H1 (cell line): ENCODE data around the gene DSCAM. TPM values are rescaled to one million over a fixed set of nuclear protein-coding genes. Genes with fewer than 3 reads are reported as not detected.

Experiments
- CTCF ChIA-PET: fragments of 300-600 bp; sonication (Branson Sonifier 250); formaldehyde crosslinking; loops from one replicate; lab custom pipeline; 2021; ENCODE audit not compliant: partially characterized antibody; lab: Charles Lee
- POLR2A ChIA-PET: fragments of 300-600 bp; sonication (Branson Sonifier 250); formaldehyde crosslinking; loops from one replicate; lab custom pipeline; 2021; ENCODE audit warnings: inconsistent platforms; ENCODE audit not compliant: partially characterized antibody; lab: Charles Lee
- DNase-seq, 2 experiments: peaks; one replicate each; pipeline versions ENCODE4 v3.0.0 to v3.0.0-alpha.2; 2010 to 2022; ENCODE audit warnings: low spot score in 2 of 2, low read depth in 1 of 2, mixed read lengths in 1 of 2
- FAIRE-seq: peaks from 2 replicates; lab custom pipeline; 2011; peaks lifted over from hg19 to GRCh38; lab: Jason Lieb, UNC
- H2AFZ ChIP-seq: 2 replicates; pipeline ENCODE4 v1.8.1; 2012; ENCODE audit warnings: low read length, inconsistent platforms
- H2AK5ac ChIP-seq: 2 replicates; pipeline ENCODE4 v1.6.1; 2013; ENCODE audit warnings: low read depth, low read length
- H2BK120ac ChIP-seq: replicated peaks from 2 replicates; pipeline ENCODE3; 2013; ENCODE audit warnings: low read depth, low read length, inconsistent platforms
- H2BK12ac ChIP-seq: 2 replicates; pipeline ENCODE4 v1.6.1; 2013; ENCODE audit warnings: low read depth, low read length
- H2BK15ac ChIP-seq: 2 replicates; pipeline ENCODE4 v1.6.1; 2013; ENCODE audit warnings: low read length
- H2BK20ac ChIP-seq: 2 replicates; pipeline ENCODE4 v1.6.1; 2013; ENCODE audit warnings: low read length
- H2BK5ac ChIP-seq: 2 replicates; pipeline ENCODE4 v1.6.1; 2013; ENCODE audit warnings: low read depth, low read length
- H3K14ac ChIP-seq: 2 replicates; pipeline ENCODE4 v1.6.1; 2013; ENCODE audit warnings: inconsistent platforms; ENCODE audit not compliant: insufficient read length
- H3K18ac ChIP-seq: 2 replicates; pipeline ENCODE4 v1.6.1; 2013; ENCODE audit warnings: low read length; ENCODE audit errors: extremely low read depth
- H3K23ac ChIP-seq: 2 replicates; pipeline ENCODE4 v1.6.1; 2013; ENCODE audit warnings: inconsistent platforms; ENCODE audit not compliant: insufficient read length
- H3K23me2 ChIP-seq: 2 replicates; pipeline ENCODE4 v1.6.1; 2013; ENCODE audit warnings: low read depth, low read length
- H3K27ac ChIP-seq: 2 replicates; pipeline ENCODE4 v1.6.1; 2011; ENCODE audit warnings: low read depth, low read length, inconsistent platforms
- H3K27me3 ChIP-seq, 4 experiments: replicated peaks in 1 of 4; 1 replicate in 1 of 4; 2 replicates in 3 of 4; pipeline versions ENCODE4 v1.6.1 to v1.8.1; 2011 to 2013; ENCODE audit warnings: low read length in 3 of 4, mild to moderate bottlenecking in 3 of 4, inconsistent platforms in 2 of 4, mixed read lengths in 2 of 4, moderate library complexity in 1 of 4; ENCODE audit not compliant: control insufficient read depth in 3 of 4, insufficient read depth in 3 of 4; ENCODE audit errors: extremely low read depth in 1 of 4
- H3K36me3 ChIP-seq, 4 experiments: 2 replicates each; pipeline versions ENCODE4 v1.6.1 to v1.8.1; 2011 to 2013; ENCODE audit warnings: mild to moderate bottlenecking in 4 of 4, low read length in 3 of 4, moderate library complexity in 2 of 4, control low read depth in 1 of 4, inconsistent platforms in 1 of 4; ENCODE audit not compliant: insufficient read depth in 4 of 4, control insufficient read depth in 2 of 4
- H3K4ac ChIP-seq: replicated peaks from 2 replicates; pipeline ENCODE3; 2013; ENCODE audit warnings: low read length, low read depth, mixed read lengths, inconsistent platforms; ENCODE audit not compliant: insufficient read length
- H3K4me1 ChIP-seq, 4 experiments: replicated peaks in 1 of 4; 1 replicate in 1 of 4; 2 replicates in 3 of 4; pipeline versions ENCODE4 v1.6.1 to v1.8.1; 2011 to 2013; ENCODE audit warnings: low read length in 3 of 4, inconsistent platforms in 2 of 4, mixed read lengths in 1 of 4; ENCODE audit not compliant: insufficient read depth in 4 of 4, control insufficient read depth in 3 of 4
- H3K4me2 ChIP-seq, 2 experiments: 2 replicates each; pipeline versions ENCODE4 v1.6.1 to v1.8.1; 2011 to 2013; ENCODE audit warnings: low read depth in 2 of 2, low read length in 2 of 2, control low read depth in 1 of 2, inconsistent platforms in 1 of 2, mild to moderate bottlenecking in 1 of 2; ENCODE audit not compliant: insufficient read depth in 1 of 2
- H3K4me3 ChIP-seq, 4 experiments: fragments of 200-600, 300-600 bp in 1 of 4; sonication (generic), shearing (Covaris generic), sonication (Bioruptor Twin) in 1 of 4; 2 replicates each; pipeline versions ENCODE4 v1.5.1 to v1.8.1; 2011 to 2016; ENCODE audit warnings: low read length in 4 of 4, low read depth in 3 of 4, control low read depth in 2 of 4, inconsistent platforms in 2 of 4, mild to moderate bottlenecking in 2 of 4, mixed read lengths in 1 of 4, moderate library complexity in 1 of 4; ENCODE audit not compliant: insufficient read depth in 2 of 4; ENCODE audit errors: extremely low read depth in 1 of 4
- H3K56ac ChIP-seq: replicated peaks from 2 replicates; pipeline ENCODE3; 2013; ENCODE audit warnings: low read depth, mild to moderate bottlenecking, mixed read lengths, low read length, inconsistent platforms; ENCODE audit not compliant: insufficient read length
- H3K79me1 ChIP-seq: 2 replicates; pipeline ENCODE4 v1.6.1; 2013; ENCODE audit warnings: low read depth, low read length, control low read depth
- H3K79me2 ChIP-seq, 2 experiments: 2 replicates each; pipeline versions ENCODE4 v1.6.1 to v1.8.1; 2012 to 2013; ENCODE audit warnings: low read length in 2 of 2, mild to moderate bottlenecking in 2 of 2, inconsistent platforms in 1 of 2; ENCODE audit not compliant: insufficient read depth in 2 of 2, control insufficient read depth in 1 of 2
- H3K9ac ChIP-seq, 4 experiments: replicated peaks in 1 of 4; 1 replicate in 1 of 4; 2 replicates in 3 of 4; pipeline versions ENCODE4 v1.6.1 to v1.8.1; 2011 to 2013; ENCODE audit warnings: low read depth in 3 of 4, low read length in 3 of 4, control low read depth in 2 of 4, mild to moderate bottlenecking in 2 of 4, moderate library complexity in 2 of 4, inconsistent platforms in 1 of 4; ENCODE audit errors: extremely low read depth in 1 of 4
- H3K9me3 ChIP-seq, 2 experiments: 2 replicates each; pipeline versions ENCODE4 v1.6.1 to v1.8.1; 2012 to 2013; ENCODE audit warnings: mild to moderate bottlenecking in 2 of 2, moderate library complexity in 2 of 2, control low read depth in 1 of 2, inconsistent platforms in 1 of 2, low read depth in 1 of 2, low read length in 1 of 2, mixed read lengths in 1 of 2; ENCODE audit not compliant: insufficient read depth in 2 of 2
- H4K20me1 ChIP-seq, 2 experiments: replicated peaks in 1 of 2; 2 replicates each; pipeline versions ENCODE3 to v1.8.1; 2011 to 2013; ENCODE audit warnings: inconsistent platforms in 2 of 2, low read length in 2 of 2, mild to moderate bottlenecking in 1 of 2; ENCODE audit not compliant: insufficient read depth in 2 of 2, control insufficient read depth in 1 of 2
- H4K5ac ChIP-seq: 2 replicates; pipeline ENCODE4 v1.6.1; 2013; ENCODE audit warnings: low read length, low read depth, mixed read lengths, inconsistent platforms; ENCODE audit not compliant: insufficient read length
- H4K8ac ChIP-seq: 2 replicates; pipeline ENCODE4 v1.8.0; 2013; ENCODE audit warnings: mild to moderate bottlenecking, moderate library complexity, low read length, inconsistent platforms; ENCODE audit not compliant: insufficient read depth; ENCODE audit errors: extremely low read depth
- H4K91ac ChIP-seq: replicated peaks from 2 replicates; pipeline ENCODE3; 2013; ENCODE audit warnings: low read length, mixed read lengths, inconsistent platforms; ENCODE audit not compliant: insufficient read length
- EP300 ChIP-seq, 2 experiments: IDR thresholded peaks; 1 replicate in 1 of 2; 2 replicates in 1 of 2; pipeline ENCODE4 v1.6.1; 2011 to 2012; ENCODE audit warnings: low read depth in 2 of 2, low read length in 2 of 2, mild to moderate bottlenecking in 2 of 2, borderline replicate concordance in 1 of 2, inconsistent platforms in 1 of 2, moderate library complexity in 1 of 2
- EZH2 ChIP-seq: fragments of 200-600 bp; sonication (generic); IDR thresholded peaks from 2 replicates; pipeline ENCODE4 v1.7.1; 2012; ENCODE audit warnings: low read depth, mild to moderate bottlenecking, moderate library complexity, low read length, inconsistent platforms; ENCODE audit not compliant: severe bottlenecking
- GTF2F1 ChIP-seq: IDR thresholded peaks from 2 replicates; pipeline ENCODE4 v1.6.1; 2012; ENCODE audit warnings: low read depth, low read length, improper control_type of control experiment, borderline replicate concordance
- JUN ChIP-seq: IDR thresholded peaks from 2 replicates; pipeline ENCODE4 v1.6.1; 2011; ENCODE audit warnings: low read depth, mild to moderate bottlenecking, improper control_type of control experiment, low read length
- NRF1 ChIP-seq: IDR thresholded peaks from 2 replicates; pipeline ENCODE4 v1.6.1; 2011; ENCODE audit warnings: mild to moderate bottlenecking, low read depth, low read length, improper control_type of control experiment
- RNF2 ChIP-seq: fragments of 200-900, 300-1000 bp; sonication (generic); IDR thresholded peaks from 2 replicates; pipeline ENCODE4 v1.7.1; 2016; ENCODE audit warnings: borderline replicate concordance, low read depth, mild to moderate bottlenecking, antibody characterized with exemption, low read length; ENCODE audit not compliant: poor library complexity, severe bottlenecking; ENCODE audit errors: missing control alignments
- SAP30 ChIP-seq: fragments of 300-600 bp; sonication (generic); IDR thresholded peaks from 2 replicates; pipeline ENCODE4 v1.7.1; 2012; ENCODE audit warnings: low read length, moderate library complexity, mild to moderate bottlenecking, inconsistent platforms; ENCODE audit not compliant: insufficient read depth, insufficient replicate concordance
- SP4 ChIP-seq: IDR thresholded peaks from 2 replicates; pipeline ENCODE4 v1.6.1; 2012; ENCODE audit warnings: low read length, inconsistent platforms
- WGBS, 2 experiments: shearing (Covaris generic) in 1 of 2; methylation state at CpG; one replicate each; pipeline versions ENCODE4 v1.1.6 to v1.1.7; 2013 to 2015; ENCODE audit warnings: low lambda C conversion rate in 2 of 2, mixed read lengths in 2 of 2, inconsistent platforms in 1 of 2, low coverage in 1 of 2, missing lambda C conversion rate in 1 of 2; ENCODE audit not compliant: insufficient replicate concordance in 2 of 2, insufficient coverage in 1 of 2, insufficient read length in 1 of 2; ENCODE audit errors: extremely low coverage in 1 of 2, missing lambda C conversion rate in 1 of 2; 5-methylcytosine and 5-hydroxymethylcytosine counted together
- polyA plus RNA-seq, 7 experiments: library from polyadenylated mRNA; depleted of rRNA in 3 of 7; stranded (reverse) in 5 of 7; unstranded in 2 of 7; fragments of >200 nt in 5 of 7; fragments of 200-250 nt in 2 of 7; gene quantifications; 1 replicate in 5 of 7; 2 replicates in 1 of 7; 4 replicates in 1 of 7; pipeline versions ENCODE4 v1.2.1 to v1.2.3, GENCODE V29; 2011 to 2013; ENCODE audit warnings: missing spikeins in 2 of 7, mixed read lengths in 2 of 7
- total RNA-seq: library from RNA; stranded (reverse); fragmentation: NEBNext Ultra II Directional; extraction: Animal tissue kit (Norgen Biotek cat#: 25700); gene quantifications from 2 replicates; pipeline ENCODE4 v1.2.1, GENCODE V29; 2021
- TF ChIP-seq, protein P1 (sequence below): IDR thresholded peaks from 2 replicates; pipeline ENCODE4 v1.6.1; 2012; ENCODE audit warnings: inconsistent platforms
- TF ChIP-seq, protein P2 (sequence below): IDR thresholded peaks from 2 replicates; pipeline ENCODE4 v1.6.1; 2012; ENCODE audit warnings: inconsistent platforms

Gene DSCAM
- total and polyA plus RNA-seq, 2 of the 8 experiments (the other 6 are each of a cell fraction or from before 2014, with no cell fraction given), result 0.02 to 0.15 TPM

DNA sequence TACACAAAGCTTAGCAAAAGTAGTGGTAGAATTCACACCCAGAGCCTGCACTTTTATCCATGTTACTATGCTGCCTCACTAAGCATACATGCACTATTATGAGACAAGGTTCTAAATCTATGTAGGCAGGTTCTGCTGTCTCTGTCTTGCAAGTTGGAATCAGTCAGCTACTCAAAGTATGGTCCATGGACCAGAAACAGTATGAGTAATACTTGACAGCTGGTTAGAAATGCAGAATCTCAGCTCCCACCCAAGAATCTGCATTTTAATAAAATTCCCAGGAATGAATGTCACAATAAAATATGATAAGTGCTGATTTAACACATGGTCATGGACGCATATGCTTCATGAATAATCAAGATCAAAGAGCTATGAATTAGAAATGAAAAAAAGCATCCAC is 50.5 kb downstream of the DSCAM start:
- Histone ChIP-seq H3K36me3 (no peaks in the 10 kb centered on the region), H3K56ac (no peak overlapping the region), H3K4me1 (no peaks in the 10 kb centered on the region), H4K5ac (no peak overlapping the region), H3K18ac (no peak overlapping the region), H3K4me2 (no peak overlapping the region), H3K4me3 (no peak overlapping the region), H2AK5ac (no peak overlapping the region), H3K27me3 (no peaks in the 10 kb centered on the region), H3K9ac (no peak overlapping the region), H2BK15ac (no peak overlapping the region), H4K20me1 (no peaks in the 10 kb centered on the region), H3K79me1 (no peaks in the 10 kb centered on the region), H3K27ac (no peak overlapping the region), H3K4ac (no peak overlapping the region), H3K9me3 (peaks cover 11 to 19% of the 10 kb centered on the region in 2 experiments), H4K91ac (no peak overlapping the region), H3K79me2 (no peaks in the 10 kb centered on the region), H2BK120ac (no peak overlapping the region), H2BK12ac (no peak overlapping the region), H3K23ac (no peak overlapping the region), H3K14ac (no peak overlapping the region), H2BK20ac (no peak overlapping the region), H4K8ac (no peak overlapping the region), H3K23me2 (no peaks in the 10 kb centered on the region), H2BK5ac (no peak overlapping the region), H2AFZ (no peak overlapping the region)
- ChIA-PET POLR2A (no interaction called here), CTCF (interaction anchor here (1.1 kb wide), 1 partner anchor 17 kb away, joined by 3 read pairs; no protein-coding TSS in a partner anchor)
- FAIRE-seq, result no peak
- 100% methylated on average over 1 of the region's 1 CpG; no CpG with 5 or more reads in 1 of the 2 experiments for WGBS, 2 experiments
- DNase-seq, result no peak
- TF ChIP-seq JUN (no peak), EP300 (IDR thresholded peaks at IDR 0.05; ENCODE audit: borderline replicate concordance in 1 of 2, low read depth in 2 of 2, low read length in 2 of 2) (no peak), EZH2 (no peak), RNF2 (no peak), SP4 (no peak), SAP30 (no peak), NRF1 (no peak), GTF2F1 (no peak)
- TF ChIP-seq, protein P1, sequence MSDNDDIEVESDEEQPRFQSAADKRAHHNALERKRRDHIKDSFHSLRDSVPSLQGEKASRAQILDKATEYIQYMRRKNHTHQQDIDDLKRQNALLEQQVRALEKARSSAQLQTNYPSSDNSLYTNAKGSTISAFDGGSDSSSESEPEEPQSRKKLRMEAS, result no peak
- TF ChIP-seq, protein P2, sequence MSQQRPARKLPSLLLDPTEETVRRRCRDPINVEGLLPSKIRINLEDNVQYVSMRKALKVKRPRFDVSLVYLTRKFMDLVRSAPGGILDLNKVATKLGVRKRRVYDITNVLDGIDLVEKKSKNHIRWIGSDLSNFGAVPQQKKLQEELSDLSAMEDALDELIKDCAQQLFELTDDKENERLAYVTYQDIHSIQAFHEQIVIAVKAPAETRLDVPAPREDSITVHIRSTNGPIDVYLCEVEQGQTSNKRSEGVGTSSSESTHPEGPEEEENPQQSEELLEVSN, result no peak
